ENCODE data around the gene GATA5.

GATA5 gene

DNA sequence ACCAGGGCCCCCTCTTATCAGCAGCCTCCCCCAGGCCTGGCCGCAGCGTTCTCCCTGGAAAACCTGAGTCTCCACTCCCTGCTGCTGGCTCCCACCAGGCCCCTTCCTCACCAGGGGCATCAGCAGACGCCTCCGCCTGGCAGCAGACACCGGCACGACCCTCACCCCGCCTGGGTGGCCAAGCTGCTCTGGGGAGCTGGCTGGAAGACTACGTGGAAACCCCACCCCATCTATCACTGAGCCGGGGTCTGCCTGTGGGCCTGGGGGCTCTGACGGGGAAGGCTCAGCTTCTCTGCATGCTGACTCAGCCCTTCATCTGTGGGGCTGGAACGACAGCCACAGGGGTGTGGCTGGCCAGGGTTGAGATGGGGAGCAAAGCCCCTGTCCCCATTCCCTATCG, 29.3 kb downstream of the GATA5 start:
- in situ Hi-C loops (cut with MboI; ENCODE audit: low pct_unique_long_range_greater_than_20kb, low sequenced_read_pairs, unreplicated experiment), result no loop called here
- TF ChIP-seq, protein P1, sequence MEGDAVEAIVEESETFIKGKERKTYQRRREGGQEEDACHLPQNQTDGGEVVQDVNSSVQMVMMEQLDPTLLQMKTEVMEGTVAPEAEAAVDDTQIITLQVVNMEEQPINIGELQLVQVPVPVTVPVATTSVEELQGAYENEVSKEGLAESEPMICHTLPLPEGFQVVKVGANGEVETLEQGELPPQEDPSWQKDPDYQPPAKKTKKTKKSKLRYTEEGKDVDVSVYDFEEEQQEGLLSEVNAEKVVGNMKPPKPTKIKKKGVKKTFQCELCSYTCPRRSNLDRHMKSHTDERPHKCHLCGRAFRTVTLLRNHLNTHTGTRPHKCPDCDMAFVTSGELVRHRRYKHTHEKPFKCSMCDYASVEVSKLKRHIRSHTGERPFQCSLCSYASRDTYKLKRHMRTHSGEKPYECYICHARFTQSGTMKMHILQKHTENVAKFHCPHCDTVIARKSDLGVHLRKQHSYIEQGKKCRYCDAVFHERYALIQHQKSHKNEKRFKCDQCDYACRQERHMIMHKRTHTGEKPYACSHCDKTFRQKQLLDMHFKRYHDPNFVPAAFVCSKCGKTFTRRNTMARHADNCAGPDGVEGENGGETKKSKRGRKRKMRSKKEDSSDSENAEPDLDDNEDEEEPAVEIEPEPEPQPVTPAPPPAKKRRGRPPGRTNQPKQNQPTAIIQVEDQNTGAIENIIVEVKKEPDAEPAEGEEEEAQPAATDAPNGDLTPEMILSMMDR (IDR thresholded peaks at IDR 0.05; ENCODE audit: extremely low read depth, insufficient read depth, missing control alignments), result no peak

DNA sequence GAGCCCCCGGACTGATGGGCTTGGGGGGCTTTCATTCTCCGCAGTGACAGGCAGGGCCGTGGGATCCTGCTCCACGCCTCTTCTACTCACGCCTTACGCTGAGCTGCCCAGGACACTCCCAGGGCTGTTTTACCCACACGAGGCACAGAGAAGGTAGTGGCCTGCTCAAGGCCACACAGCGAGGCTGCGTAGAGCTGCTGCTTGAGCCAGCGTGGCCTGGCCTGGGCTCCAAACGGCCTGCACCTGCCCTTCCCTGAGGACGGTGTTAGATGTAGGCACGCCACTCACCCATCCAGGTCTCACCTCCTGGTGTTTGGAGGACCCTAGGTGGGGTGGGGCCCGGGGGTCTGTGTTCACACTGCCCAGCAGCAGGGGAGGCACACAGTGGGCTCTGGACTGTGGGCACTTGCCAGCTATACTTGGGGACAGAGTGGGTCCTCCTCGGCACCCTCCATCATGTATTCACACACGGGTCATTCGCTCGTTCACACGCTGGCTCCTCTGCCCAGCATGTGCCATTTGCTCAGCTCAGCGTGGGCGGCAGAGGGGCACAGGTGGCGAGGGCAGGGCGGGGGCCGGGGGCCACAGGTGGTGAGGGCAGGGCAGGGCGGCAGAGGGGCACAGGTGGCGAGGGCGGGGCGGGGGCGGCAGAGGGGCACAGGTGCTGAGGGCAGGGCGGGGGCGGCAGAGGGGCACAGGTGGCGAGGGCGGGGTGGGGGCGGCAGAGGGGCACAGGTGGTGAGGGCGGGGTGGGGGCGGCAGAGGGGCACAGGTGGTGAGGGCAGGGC, 30.0 kb downstream of the GATA5 start:
- TF ChIP-seq, protein P1 (IDR thresholded peaks at IDR 0.05; ENCODE audit: extremely low read depth, insufficient read depth, missing control alignments), result no peak
- in situ Hi-C loops (cut with MboI; ENCODE audit: low pct_unique_long_range_greater_than_20kb, low sequenced_read_pairs, unreplicated experiment), result no loop called here
- no peak for DNase-seq (ENCODE audit: low spot score)

More for the DNA sequence above, 29.3 kb downstream of the GATA5 start:
- no peak for DNase-seq (ENCODE audit: low spot score)

DNA sequence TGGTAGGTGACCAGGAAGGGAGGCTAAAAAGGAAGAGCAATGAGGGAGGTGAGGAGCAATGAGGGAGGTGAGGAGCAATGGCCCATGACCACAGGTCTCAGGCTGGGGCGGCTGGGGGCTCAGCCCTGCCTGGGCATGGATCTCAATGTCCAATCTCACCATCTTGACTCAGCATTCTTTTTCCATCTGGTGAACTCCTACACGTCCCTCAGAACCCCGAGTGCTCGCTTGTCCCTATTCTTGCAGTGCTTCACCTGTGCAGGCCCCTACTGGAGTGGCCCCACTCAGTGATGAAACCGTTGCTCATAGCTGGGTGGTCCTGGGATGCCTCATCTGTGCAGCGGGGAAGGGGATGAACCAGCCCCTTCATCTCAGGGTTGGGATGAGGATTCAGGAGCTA, 31.5 kb downstream of the GATA5 start:
- DNase-seq (ENCODE audit: low spot score), result no peak
- TF ChIP-seq, protein P1 (IDR thresholded peaks at IDR 0.05; ENCODE audit: extremely low read depth, insufficient read depth, missing control alignments), result no peak
- in situ Hi-C loops (cut with MboI; ENCODE audit: low pct_unique_long_range_greater_than_20kb, low sequenced_read_pairs, unreplicated experiment), result no loop called here

DNA sequence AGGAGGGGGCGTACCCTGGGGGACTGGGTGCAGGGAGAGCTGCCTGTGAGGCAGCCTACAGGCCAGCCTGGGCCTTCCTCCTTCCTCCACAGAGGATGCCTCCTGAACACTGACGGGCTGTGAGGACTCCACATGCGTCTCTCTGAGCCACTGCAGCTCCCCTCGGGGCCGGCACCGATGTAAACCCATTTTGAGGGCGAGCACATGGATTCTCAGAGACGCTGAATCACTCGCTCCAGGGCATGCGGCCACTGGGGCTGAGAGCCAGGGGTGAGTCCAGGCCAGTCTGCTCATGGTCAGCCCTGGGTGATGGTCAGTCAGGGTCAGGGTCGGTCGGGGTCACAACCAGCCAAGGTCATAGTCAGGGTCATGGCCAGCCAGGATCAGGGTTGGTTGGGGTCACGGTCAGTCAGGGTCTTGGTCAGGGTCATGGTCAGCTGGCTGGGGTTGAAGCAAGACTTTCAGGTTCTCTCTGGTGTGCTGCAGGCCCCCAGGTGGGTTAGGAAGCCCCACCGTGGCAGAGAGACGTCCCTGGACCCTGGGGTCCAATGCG, 33.7 kb downstream of the GATA5 start:
- TF ChIP-seq, protein P1 (IDR thresholded peaks at IDR 0.05; ENCODE audit: extremely low read depth, insufficient read depth, missing control alignments), result no peak
- DNase-seq (ENCODE audit: low spot score), result no peak
- in situ Hi-C loops (cut with MboI; ENCODE audit: low pct_unique_long_range_greater_than_20kb, low sequenced_read_pairs, unreplicated experiment), result no loop called here

DNA sequence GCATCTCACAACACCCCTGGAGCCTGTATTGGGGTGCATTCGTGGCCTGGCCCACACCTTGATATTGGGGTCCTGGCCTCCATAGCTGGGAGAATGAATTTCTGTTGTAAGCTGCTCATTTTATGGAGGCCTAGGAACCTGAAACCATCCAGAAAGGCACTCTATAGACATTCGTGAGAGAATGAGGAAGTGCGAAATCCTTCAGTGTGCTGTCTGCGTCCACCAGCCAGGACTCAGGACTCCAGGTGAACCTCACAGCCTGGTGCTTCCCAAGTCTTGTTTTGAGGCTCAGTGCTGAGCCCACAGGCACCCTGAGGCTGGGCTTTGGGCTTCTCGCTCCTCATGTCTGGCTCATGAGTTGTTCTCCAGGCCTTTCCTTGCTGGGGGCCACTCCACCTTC, 36.6 kb downstream of the GATA5 start:
- TF ChIP-seq, protein P1 (IDR thresholded peaks at IDR 0.05; ENCODE audit: extremely low read depth, insufficient read depth, missing control alignments), result no peak
- in situ Hi-C loops (cut with MboI; ENCODE audit: low pct_unique_long_range_greater_than_20kb, low sequenced_read_pairs, unreplicated experiment), result no loop called here
- DNase-seq (ENCODE audit: low spot score), result no peak

DNA sequence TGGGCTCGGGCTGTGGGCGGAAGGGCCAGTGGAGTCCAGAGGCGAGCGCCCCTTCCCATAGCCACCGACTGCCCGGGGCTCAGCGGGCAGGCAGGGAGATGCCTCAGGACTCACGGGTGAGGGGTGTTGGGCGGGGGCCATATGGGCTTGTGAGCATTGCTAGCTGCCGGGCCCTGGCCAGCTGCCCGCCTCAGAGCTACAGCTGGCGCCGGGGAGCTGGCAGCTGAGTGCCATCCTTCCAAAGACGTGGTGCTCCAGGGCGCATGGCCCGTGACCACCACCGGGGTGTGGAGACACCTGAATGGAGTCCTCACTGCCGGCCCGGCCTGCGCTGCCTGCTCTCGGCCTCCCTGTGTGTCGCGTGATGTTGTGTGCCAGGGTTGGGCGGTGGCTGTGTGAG, 37.9 kb downstream of the GATA5 start:
- in situ Hi-C loops (cut with MboI; ENCODE audit: low pct_unique_long_range_greater_than_20kb, low sequenced_read_pairs, unreplicated experiment), result no loop called here
- TF ChIP-seq, protein P1 (IDR thresholded peaks at IDR 0.05; ENCODE audit: extremely low read depth, insufficient read depth, missing control alignments), result no peak
- DNase-seq (ENCODE audit: low spot score), result no peak

All from GM13977 (cell line).